Motor neuron (in vitro differentiated cells): ENCODE results near the gene MIGA2. TPM values are rescaled to one million over a fixed set of nuclear protein-coding genes. Genes with fewer than 3 reads are reported as not detected.
"Not testable (repeated sequence)": the region's sequence is repeated elsewhere in the genome, so short reads cannot be mapped to it uniquely, and the experiment has no call there.

Experiments used
- ATAC-seq, 8 experiments: fragments of 200-7000 bp; cut with Tn5 transposase; replicated peaks in 6 of 8; 2 replicates each; pipeline ENCODE4 v1.8.0; 2021; ENCODE audit warnings: mild to moderate bottlenecking in 8 of 8, moderate library complexity in 8 of 8
- H3K27ac ChIP-seq, 2 donors: fragments of 250-450 bp; sonication (Bioruptor Pico); 2 replicates each; pipeline ENCODE4 v1.9.0; 2021; ENCODE audit warnings: antibody characterized with exemption in 2 of 2, mild to moderate bottlenecking in 2 of 2, moderate library complexity in 1 of 2
- H3K4me1 ChIP-seq, 2 donors: fragments of 250-450 bp; sonication (Bioruptor Pico); replicated peaks in 1 of 2; 2 replicates each; pipeline ENCODE4 v1.6.1; 2021; ENCODE audit warnings: antibody characterized with exemption in 2 of 2, mild to moderate bottlenecking in 2 of 2, moderate library complexity in 1 of 2
- H3K4me3 ChIP-seq, 5 donors: fragments of 250-450 bp; sonication (Bioruptor Pico); 2 replicates each; pipeline ENCODE4 v1.9.0; 2021; ENCODE audit warnings: antibody characterized with exemption in 5 of 5, mild to moderate bottlenecking in 5 of 5, moderate library complexity in 4 of 5
- WGBS, 10 experiments: fragments of 450-650 bp; shearing (Covaris generic); methylation state at CpG; one replicate each; pipeline ENCODE4 v1.0.0; 2022; 5-methylcytosine and 5-hydroxymethylcytosine counted together
- in situ Hi-C, 9 experiments: fragments of 400-800 bp; cut with MboI; loops; one replicate each; pipeline ENCODE4 v1.15.0; 2021; ENCODE audit warnings: low sequenced_read_pairs in 9 of 9, low pct_unique_long_range_greater_than_20kb in 2 of 9; ENCODE audit not compliant: unreplicated experiment in 9 of 9
- total RNA-seq, 8 experiments: library from RNA; unstranded; fragments of 300-600 nt; gene quantifications; 2 replicates each; pipeline versions ENCODE4 v1.2.3 to v1.2.4, GENCODE V29; 2022

The MIGA2 gene, protein sequence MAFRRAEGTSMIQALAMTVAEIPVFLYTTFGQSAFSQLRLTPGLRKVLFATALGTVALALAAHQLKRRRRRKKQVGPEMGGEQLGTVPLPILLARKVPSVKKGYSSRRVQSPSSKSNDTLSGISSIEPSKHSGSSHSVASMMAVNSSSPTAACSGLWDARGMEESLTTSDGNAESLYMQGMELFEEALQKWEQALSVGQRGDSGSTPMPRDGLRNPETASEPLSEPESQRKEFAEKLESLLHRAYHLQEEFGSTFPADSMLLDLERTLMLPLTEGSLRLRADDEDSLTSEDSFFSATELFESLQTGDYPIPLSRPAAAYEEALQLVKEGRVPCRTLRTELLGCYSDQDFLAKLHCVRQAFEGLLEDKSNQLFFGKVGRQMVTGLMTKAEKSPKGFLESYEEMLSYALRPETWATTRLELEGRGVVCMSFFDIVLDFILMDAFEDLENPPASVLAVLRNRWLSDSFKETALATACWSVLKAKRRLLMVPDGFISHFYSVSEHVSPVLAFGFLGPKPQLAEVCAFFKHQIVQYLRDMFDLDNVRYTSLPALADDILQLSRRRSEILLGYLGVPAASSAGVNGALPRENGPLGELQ
- 10 to 100 TPM; 12.0 to 44.2 (median 15.9) TPM for total RNA-seq

GRCh38 chr9:129036241-129036922 lies at the start of gene MIGA2:
Gene MIGA2, plus strand, starts transcription at chr9:129036626. Its CDS starts 3,969 bp downstream, at chr9:129040595.
- ATAC-seq, result peak; percentile 95 to 97 (median 96)
- in situ Hi-C loops, result no loop called here
- 0 to 2% (median 0%) methylated on average over 1 to 18 of the region's 49 CpGs; no CpG with 5 or more reads in 4 of the 10 experiments for WGBS, 10 experiments
- Histone ChIP-seq H3K27ac (peak within 1 kb of the TSS; percentile 51 to 69), H3K4me1 (peaks cover 8 to 11% of the 10 kb centered on the region in 2 donors), H3K4me3 (peak within 1 kb of the TSS; percentile 81 to 96 (median 91))

DNA sequence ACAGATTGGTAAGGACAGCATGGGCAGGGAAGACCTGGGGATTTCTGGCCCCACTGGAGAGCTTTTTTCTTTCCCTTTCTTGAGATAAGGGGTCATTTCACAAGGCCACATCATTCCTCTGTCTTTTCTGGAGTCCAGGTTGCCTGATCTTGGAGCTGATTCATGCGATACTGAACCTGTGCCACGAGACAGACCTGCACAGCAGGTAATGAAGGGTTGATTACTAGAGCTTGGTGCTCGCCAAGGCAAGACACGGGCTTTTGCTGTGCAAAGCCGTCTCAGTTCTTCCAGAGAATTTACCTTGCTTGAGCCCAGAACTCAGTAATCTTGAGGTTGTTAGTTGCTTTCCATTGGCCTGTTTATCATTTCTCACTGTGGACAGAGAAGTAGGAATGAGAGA lies 49.8 kb upstream of the MIGA2 start:
- H3K4me3 ChIP-seq, result no peak overlapping the region
- in situ Hi-C loops, result loop anchor here in 2 of 9 experiments (25.0 kb wide), 2 partner anchors 374 to 399 kb away; no protein-coding TSS in a partner anchor
- ATAC-seq, result no peak
- no peak overlapping the region for H3K27ac ChIP-seq
- WGBS, 10 experiments, result 40 to 100% (median 93%) methylated on average over 1 to 4 of the region's 5 CpGs; no CpG with 5 or more reads in 5 of the 10 experiments
- no peaks in the 10 kb centered on the region for H3K4me1 ChIP-seq

DNA sequence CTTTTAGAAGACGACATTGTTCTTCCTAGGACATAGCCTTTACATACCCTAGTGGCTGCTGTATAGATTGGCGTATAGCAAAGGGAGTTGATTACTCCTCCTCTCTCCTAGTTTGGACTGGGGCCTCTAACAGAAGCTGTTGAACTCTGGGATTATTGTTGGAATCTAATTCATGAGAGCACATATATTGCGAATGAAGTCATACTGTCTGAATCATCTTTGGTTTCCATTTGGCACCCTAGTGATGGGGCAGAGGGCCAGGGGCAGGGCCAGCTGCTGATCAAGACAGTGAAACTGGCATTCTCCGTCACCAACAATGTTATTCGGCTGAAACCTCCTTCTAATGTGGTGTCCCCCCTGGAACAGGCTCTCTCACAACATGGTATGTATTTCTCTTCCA lies 48.6 kb upstream of the MIGA2 start:
- ATAC-seq, result peak in 4 of 8 experiments; percentile 28 to 82 (median 58)
- in situ Hi-C loops, result loop anchor here in 2 of 9 experiments (25.0 kb wide), 2 partner anchors 376 to 401 kb away; no protein-coding TSS in a partner anchor
- Histone ChIP-seq H3K4me1 (no peaks in the 10 kb centered on the region), H3K4me3 (no peak overlapping the region), H3K27ac (no peak overlapping the region)
- WGBS, 10 experiments, result 12 to 100% (median 94%) methylated on average over 1 to 5 of the region's 5 CpGs; no CpG with 5 or more reads in 2 of the 10 experiments

- Histone ChIP-seq H3K27ac (no peak overlapping the region), H3K4me1 (no peaks in the 10 kb centered on the region), H3K4me3 (no peak overlapping the region)
- WGBS, 10 experiments, result 74 to 100% (median 88%) methylated on average over 1 to 6 of the region's 7 CpGs; no CpG with 5 or more reads in 2 of the 10 experiments
- peak in 6 of 8 experiments; percentile 19 to 63 (median 40) for ATAC-seq
- in situ Hi-C loops, result loop anchor here in 2 of 9 experiments (25.0 kb wide), 2 partner anchors 381 to 406 kb away; no protein-coding TSS in a partner anchor
These were observed 43.4 kb upstream of the MIGA2 start for GRCh38 chr9:128992995-128993394.

DNA sequence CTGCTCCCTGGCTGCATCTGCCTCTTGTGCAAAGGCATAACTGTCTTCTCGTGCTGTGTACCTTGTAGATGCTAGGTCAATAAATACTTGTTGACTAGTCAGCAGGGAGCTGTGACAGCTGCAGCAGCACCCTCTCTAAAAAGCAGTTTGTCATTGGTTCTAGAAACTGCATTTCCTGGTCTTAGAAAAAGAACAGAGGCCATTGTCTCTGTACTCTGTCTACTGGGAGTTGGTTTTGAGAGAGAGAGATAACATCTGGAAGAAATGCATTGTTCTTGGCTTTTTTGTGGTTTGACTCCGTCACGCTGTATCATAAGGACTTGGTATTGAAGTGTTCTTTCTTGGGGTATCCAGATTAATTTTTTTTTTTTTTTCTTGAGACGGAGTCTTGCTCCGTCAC lies 40.6 kb upstream of the MIGA2 start:
- 40 to 100% (median 92%) methylated on average over 2 to 5 of the region's 5 CpGs; no CpG with 5 or more reads in 2 of the 10 experiments for WGBS, 10 experiments
- no peak for ATAC-seq
- Histone ChIP-seq H3K4me1 (no peaks in the 10 kb centered on the region), H3K27ac (no peak overlapping the region), H3K4me3 (no peak overlapping the region)
- in situ Hi-C loops, result loop anchor here in 2 of 9 experiments (25.0 kb wide), 2 partner anchors 383 to 408 kb away; no protein-coding TSS in a partner anchor

DNA sequence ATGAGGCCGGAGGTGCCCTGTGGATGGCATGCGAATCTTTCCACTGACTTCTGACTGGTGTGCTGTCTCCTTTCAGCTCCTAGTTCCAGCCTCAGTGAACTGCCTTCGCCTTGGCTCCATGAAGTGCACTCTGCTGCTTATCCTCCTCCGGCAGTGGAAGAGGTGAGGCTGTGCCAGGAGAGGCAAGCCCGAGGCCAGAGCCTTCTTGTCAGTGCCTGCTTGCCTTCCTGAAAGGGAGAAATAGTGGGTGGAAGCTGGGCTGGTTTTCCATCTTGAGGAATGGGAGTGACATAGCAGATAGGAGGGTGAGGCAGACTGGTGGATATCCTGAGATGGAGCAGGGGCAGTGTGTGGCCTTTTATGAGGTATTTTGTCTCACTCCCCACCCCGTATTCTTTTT lies 38.0 kb upstream of the MIGA2 start:
- Histone ChIP-seq H3K4me1 (no peaks in the 10 kb centered on the region), H3K27ac (no peak overlapping the region), H3K4me3 (no peak overlapping the region)
- WGBS, 10 experiments, result 86 to 100% (median 92%) methylated on average over 1 to 5 of the region's 6 CpGs; no CpG with 5 or more reads in 5 of the 10 experiments
- no peak for ATAC-seq
- in situ Hi-C loops, result loop anchor here in 2 of 9 experiments (25.0 kb wide), 2 partner anchors 386 to 411 kb away; no protein-coding TSS in a partner anchor

- no peak overlapping the region for H3K4me3 ChIP-seq
- in situ Hi-C loops, result loop anchor here in 2 of 9 experiments (25.0 kb wide), 2 partner anchors 387 to 412 kb away; no protein-coding TSS in a partner anchor
- ATAC-seq, result no peak
- no peaks in the 10 kb centered on the region for H3K4me1 ChIP-seq
- 93 to 100% (median 95%) methylated on average over 2 to 7 of the region's 13 CpGs; no CpG with 5 or more reads in 4 of the 10 experiments for WGBS, 10 experiments
- no peak overlapping the region for H3K27ac ChIP-seq
These were observed 36.7 kb upstream of the MIGA2 start for GRCh38 chr9:128999581-129000206.

DNA sequence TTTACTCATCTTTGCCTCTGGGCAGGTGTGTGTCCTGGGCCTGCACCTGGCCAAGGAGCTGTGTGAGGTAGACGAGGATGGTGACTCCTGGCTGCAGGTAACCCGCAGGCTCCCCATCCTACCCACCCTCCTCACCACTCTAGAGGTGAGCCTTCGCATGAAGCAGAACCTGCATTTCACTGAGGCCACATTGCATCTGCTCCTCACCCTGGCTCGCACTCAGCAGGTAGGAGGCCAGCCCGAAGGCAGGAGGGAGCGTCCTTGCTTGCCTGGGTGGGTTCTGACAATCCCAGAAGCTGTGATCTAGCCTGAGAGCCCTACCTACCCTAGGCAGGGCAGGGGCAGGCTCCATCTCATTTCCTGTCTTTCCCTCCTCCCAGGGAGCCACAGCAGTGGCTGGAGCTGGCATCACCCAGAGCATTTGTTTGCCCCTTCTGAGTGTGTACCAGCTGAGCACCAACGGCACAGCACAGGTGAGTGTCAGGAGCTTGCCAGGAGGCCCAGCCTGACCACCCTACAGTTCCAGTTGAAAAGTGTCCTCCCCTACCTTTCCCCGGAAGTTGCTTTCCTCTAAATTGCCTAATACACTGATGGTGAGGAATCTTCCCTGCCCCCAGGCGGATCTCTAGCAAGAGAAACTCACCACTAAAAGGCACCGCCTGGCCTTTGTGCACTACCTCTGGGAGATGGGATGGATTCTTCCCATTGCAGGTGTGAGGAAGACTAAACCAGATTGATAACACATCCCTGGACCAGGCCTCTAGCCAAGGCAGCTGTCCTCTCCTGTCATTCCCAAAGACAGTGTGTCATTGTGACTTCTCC lies 34.7 kb upstream of the MIGA2 start:
- WGBS, 10 experiments, result 95 to 100% (median 100%) methylated on average over 1 to 5 of the region's 10 CpGs; no CpG with 5 or more reads in 2 of the 10 experiments
- no peak for ATAC-seq
- Histone ChIP-seq H3K4me3 (no peak overlapping the region), H3K27ac (no peak overlapping the region), H3K4me1 (no peaks in the 10 kb centered on the region)
- in situ Hi-C loops, result no loop called here

DNA sequence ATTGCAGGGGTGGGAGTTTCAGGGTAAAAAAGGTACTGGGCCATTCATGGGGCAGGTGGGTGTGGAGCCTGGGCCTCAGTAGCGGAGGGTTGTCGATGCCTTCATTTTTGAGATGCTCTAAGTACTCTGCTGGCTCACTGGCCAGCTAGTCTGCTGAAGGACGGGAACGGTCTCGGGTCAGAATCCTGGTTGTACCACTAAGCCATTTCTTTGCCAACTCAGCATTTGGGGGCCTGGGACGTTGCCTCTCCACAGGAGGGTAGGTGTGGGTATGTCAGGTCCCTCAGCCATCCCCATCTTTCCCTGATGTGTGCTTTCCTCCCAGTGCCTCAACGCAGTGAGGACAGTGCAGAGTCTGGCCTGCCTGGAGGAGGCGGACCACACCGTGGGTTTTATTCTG lies 33.4 kb upstream of the MIGA2 start:
- WGBS, 10 experiments, result 80 to 100% (median 100%) methylated on average over 1 to 6 of the region's 9 CpGs; no CpG with 5 or more reads in 4 of the 10 experiments
- in situ Hi-C loops, result no loop called here
- ATAC-seq, result no peak
- H3K4me3 ChIP-seq, result no peak overlapping the region
- H3K27ac ChIP-seq, result no peak overlapping the region
- H3K4me1 ChIP-seq, result no peaks in the 10 kb centered on the region

GRCh38 chr9:129004173-129004572 lies 32.3 kb upstream of the MIGA2 start:
- H3K27ac ChIP-seq, ATAC-seq, H3K4me3 ChIP-seq, in situ Hi-C loops, H3K4me1 ChIP-seq: not testable (repeated sequence)
- WGBS, 10 experiments, result 83 to 100% (median 98%) methylated on average over 1 to 5 of the region's 6 CpGs; no CpG with 5 or more reads in 4 of the 10 experiments

GRCh38 chr9:129005336-129005997 lies 31.0 kb upstream of the MIGA2 start:
- Histone ChIP-seq H3K4me1 (no peaks in the 10 kb centered on the region), H3K4me3 (no peak overlapping the region), H3K27ac (no peak overlapping the region)
- ATAC-seq, result no peak
- 80 to 95% (median 88%) methylated on average over 1 to 4 of the region's 10 CpGs; no CpG with 5 or more reads in 5 of the 10 experiments for WGBS, 10 experiments
- in situ Hi-C loops, result no loop called here
